H1 (cell line): ENCODE measurements around the gene STAT1.

Experiments
- EP300 ChIP-seq, 2 experiments: IDR thresholded peaks; 1 replicate in 1 of 2; 2 replicates in 1 of 2; pipeline ENCODE4 v1.6.1; 2011 to 2012; ENCODE audit warnings: low read depth in 2 of 2, low read length in 2 of 2, mild to moderate bottlenecking in 2 of 2, borderline replicate concordance in 1 of 2, inconsistent platforms in 1 of 2, moderate library complexity in 1 of 2
- HDAC6 ChIP-seq: IDR thresholded peaks from one replicate; pipeline ENCODE4 v1.7.1; 2012; ENCODE audit warnings: low read depth, mild to moderate bottlenecking, inconsistent platforms, low read length, moderate library complexity
- JUN ChIP-seq: IDR thresholded peaks from 2 replicates; pipeline ENCODE4 v1.6.1; 2011; ENCODE audit warnings: low read depth, mild to moderate bottlenecking, improper control_type of control experiment, low read length
- MAFK ChIP-seq: IDR thresholded peaks from 2 replicates; pipeline ENCODE4 v1.6.1; 2012; ENCODE audit warnings: low read depth, mild to moderate bottlenecking, improper control_type of control experiment, low read length
- POLR2A ChIP-seq, 2 experiments: IDR thresholded peaks; 1 replicate in 1 of 2; 2 replicates in 1 of 2; pipeline ENCODE4 v1.6.1; 2011; ENCODE audit warnings: low read depth in 2 of 2, low read length in 2 of 2, mild to moderate bottlenecking in 2 of 2; ENCODE audit errors: control extremely low read depth in 1 of 2
- POU5F1 ChIP-seq: IDR thresholded peaks from 2 replicates; pipeline ENCODE4 v1.6.1; 2011; ENCODE audit warnings: low read depth, mild to moderate bottlenecking, low read length, moderate library complexity
- RAD21 ChIP-seq, 2 experiments: IDR thresholded peaks in 1 of 2; conservative IDR thresholded peaks in 1 of 2; 2 replicates each; pipeline ENCODE4 v1.6.1; 2011; ENCODE audit warnings: low read depth in 2 of 2, low read length in 2 of 2, improper control_type of control experiment in 1 of 2, inconsistent platforms in 1 of 2, mild to moderate bottlenecking in 1 of 2, moderate library complexity in 1 of 2
- RFX5 ChIP-seq: IDR thresholded peaks from 2 replicates; pipeline ENCODE4 v1.6.1; 2011; ENCODE audit warnings: low read depth, low read length, improper control_type of control experiment, borderline replicate concordance
- SIN3A ChIP-seq, 2 experiments: IDR thresholded peaks in 1 of 2; conservative IDR thresholded peaks in 1 of 2; 2 replicates each; pipeline ENCODE4 v1.6.1; 2011 to 2012; ENCODE audit warnings: low read length in 2 of 2, improper control_type of control experiment in 1 of 2, low read depth in 1 of 2, mild to moderate bottlenecking in 1 of 2
- TAF1 ChIP-seq: IDR thresholded peaks from 2 replicates; pipeline ENCODE4 v1.6.1; 2011; ENCODE audit warnings: mild to moderate bottlenecking, low read depth, low read length
- TF ChIP-seq, protein P1 (sequence below), 3 experiments: IDR thresholded peaks; 1 replicate in 2 of 3; 2 replicates in 1 of 3; pipeline versions ENCODE4 v1.5.1 to v1.6.1; 2011; ENCODE audit warnings: low read length in 3 of 3, mild to moderate bottlenecking in 3 of 3, inconsistent platforms in 2 of 3, low read depth in 1 of 3, moderate library complexity in 1 of 3; ENCODE audit not compliant: insufficient read depth in 1 of 3; ENCODE audit errors: control extremely low read depth in 1 of 3
- TF ChIP-seq, protein P2 (sequence below): IDR thresholded peaks from 2 replicates; pipeline ENCODE4 v1.6.1; 2011; ENCODE audit warnings: low read length, improper control_type of control experiment
- TF ChIP-seq, protein P3 (sequence below): IDR thresholded peaks from 2 replicates; pipeline ENCODE4 v1.6.1; 2012; ENCODE audit warnings: inconsistent platforms

DNA sequence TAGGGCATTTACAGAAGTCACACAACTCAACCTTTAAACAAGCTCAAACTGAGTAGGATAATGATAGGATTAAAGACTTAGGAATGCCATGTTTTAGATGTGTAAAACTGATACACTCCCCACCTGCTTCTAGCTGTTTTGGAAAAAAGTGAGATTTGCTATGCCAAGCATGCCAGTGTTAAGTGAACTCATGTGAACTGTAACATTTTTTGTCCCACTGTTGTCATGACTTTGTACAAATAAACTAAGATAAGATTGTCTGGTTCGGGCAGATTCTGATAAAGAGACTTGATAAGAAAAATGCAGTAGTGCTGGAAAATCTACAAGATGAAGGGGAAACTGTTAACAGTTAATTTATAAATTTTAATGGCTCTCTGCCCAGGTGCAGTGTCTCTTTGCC lies 66.8 kb downstream of the STAT1 start:
- TF ChIP-seq, protein P1, sequence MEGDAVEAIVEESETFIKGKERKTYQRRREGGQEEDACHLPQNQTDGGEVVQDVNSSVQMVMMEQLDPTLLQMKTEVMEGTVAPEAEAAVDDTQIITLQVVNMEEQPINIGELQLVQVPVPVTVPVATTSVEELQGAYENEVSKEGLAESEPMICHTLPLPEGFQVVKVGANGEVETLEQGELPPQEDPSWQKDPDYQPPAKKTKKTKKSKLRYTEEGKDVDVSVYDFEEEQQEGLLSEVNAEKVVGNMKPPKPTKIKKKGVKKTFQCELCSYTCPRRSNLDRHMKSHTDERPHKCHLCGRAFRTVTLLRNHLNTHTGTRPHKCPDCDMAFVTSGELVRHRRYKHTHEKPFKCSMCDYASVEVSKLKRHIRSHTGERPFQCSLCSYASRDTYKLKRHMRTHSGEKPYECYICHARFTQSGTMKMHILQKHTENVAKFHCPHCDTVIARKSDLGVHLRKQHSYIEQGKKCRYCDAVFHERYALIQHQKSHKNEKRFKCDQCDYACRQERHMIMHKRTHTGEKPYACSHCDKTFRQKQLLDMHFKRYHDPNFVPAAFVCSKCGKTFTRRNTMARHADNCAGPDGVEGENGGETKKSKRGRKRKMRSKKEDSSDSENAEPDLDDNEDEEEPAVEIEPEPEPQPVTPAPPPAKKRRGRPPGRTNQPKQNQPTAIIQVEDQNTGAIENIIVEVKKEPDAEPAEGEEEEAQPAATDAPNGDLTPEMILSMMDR (IDR thresholded peaks at IDR 0.05; ENCODE audit: control extremely low read depth in 1 of 3, insufficient read depth in 1 of 3, low read depth in 1 of 3, low read length in 3 of 3) = no peak
- TF ChIP-seq POU5F1 = no peak
- TF ChIP-seq RFX5 = no peak
- no peak for TF ChIP-seq MAFK
- TF ChIP-seq, protein P2, sequence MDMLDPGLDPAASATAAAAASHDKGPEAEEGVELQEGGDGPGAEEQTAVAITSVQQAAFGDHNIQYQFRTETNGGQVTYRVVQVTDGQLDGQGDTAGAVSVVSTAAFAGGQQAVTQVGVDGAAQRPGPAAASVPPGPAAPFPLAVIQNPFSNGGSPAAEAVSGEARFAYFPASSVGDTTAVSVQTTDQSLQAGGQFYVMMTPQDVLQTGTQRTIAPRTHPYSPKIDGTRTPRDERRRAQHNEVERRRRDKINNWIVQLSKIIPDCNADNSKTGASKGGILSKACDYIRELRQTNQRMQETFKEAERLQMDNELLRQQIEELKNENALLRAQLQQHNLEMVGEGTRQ = no peak
- no peak for TF ChIP-seq TAF1
- TF ChIP-seq, protein P3, sequence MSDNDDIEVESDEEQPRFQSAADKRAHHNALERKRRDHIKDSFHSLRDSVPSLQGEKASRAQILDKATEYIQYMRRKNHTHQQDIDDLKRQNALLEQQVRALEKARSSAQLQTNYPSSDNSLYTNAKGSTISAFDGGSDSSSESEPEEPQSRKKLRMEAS = no peak
- TF ChIP-seq SIN3A (conservative IDR thresholded peaks at IDR 0.05 in 1 of 2, IDR thresholded peaks at IDR 0.05 in 1 of 2; ENCODE audit: low read depth in 1 of 2, low read length in 2 of 2) = no peak
- no peak for TF ChIP-seq RAD21 (IDR thresholded peaks at IDR 0.05 in 1 of 2, conservative IDR thresholded peaks at IDR 0.05 in 1 of 2; ENCODE audit: low read depth in 2 of 2, low read length in 2 of 2)
- no peak for TF ChIP-seq HDAC6
- TF ChIP-seq EP300 (IDR thresholded peaks at IDR 0.05; ENCODE audit: borderline replicate concordance in 1 of 2, low read depth in 2 of 2, low read length in 2 of 2) = no peak
- no peak for TF ChIP-seq JUN
- no peak for TF ChIP-seq POLR2A (IDR thresholded peaks at IDR 0.05; ENCODE audit: control extremely low read depth in 1 of 2, low read depth in 2 of 2, low read length in 2 of 2)
